ENCODE measurements around the gene GYPB.
"Not testable (repeated sequence)": the region's sequence is repeated elsewhere in the genome, so short reads cannot be mapped to it uniquely, and the experiment has no call there.

Gene GYPB

DNA sequence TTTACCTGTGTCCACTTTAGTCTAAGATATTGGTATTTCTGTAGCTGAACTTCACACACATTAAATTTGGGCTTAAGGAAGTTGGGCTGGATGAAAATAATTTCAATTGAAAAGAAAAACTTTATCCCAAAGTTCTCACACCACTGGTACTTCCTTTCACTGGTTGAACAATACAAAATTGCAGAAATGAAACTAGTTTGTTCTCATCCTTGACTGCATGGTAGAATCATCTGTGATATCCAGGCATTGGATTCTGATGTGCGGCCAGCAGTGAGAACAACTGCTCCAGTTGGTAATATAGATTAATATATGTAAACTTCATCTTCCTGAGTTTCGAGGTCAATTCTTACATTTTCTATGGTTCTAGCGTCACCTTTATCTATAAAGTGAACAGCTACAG, 10.6 kb downstream of the GYPB start:
- DNase-seq, result not testable (repeated sequence)

- not testable (repeated sequence) for DNase-seq
Observed at GRCh38 chr4:144007960-144008359, 11.2 kb downstream of the GYPB start.

GRCh38 chr4:144006200-144006803, 12.9 kb downstream of the GYPB start:
- DNase-seq, result not testable (repeated sequence)

- DNase-seq, result not testable (repeated sequence)
Observed at GRCh38 chr4:144005558-144005953, 13.6 kb downstream of the GYPB start.

DNA sequence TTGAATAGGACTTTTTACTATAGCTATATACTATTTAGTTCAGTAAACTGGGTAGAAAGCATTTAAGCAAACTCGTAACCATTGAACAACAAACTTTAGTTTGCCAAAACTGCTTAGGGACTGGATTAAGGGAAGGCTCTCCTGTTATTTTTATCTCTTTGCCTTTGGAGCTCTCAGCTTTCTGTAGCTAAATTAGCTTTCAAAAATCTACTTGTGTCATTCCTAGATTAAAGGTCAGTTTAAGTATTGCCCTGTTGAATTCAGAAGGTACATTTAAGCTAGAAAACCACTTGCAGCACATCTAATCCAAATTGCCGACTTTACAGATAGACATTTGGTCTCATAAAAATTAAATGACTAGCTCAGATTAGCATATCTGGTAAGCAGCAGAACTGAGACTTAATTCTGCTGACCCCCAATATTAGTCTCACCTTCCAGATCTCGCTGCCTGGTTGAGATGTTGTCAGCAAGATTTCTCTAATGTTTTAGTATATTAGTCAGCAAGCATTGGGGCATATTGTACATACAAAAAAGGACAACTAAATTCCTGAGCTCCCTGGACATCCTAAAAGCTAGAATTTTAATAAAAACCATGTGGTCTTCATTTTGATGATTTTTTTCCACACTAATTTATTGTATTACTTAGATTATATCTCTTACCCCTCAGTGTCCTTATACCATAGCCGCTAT, 14.2 kb downstream of the GYPB start:
- not testable (repeated sequence) for DNase-seq

GRCh38 chr4:144003890-144004265, 15.3 kb downstream of the GYPB start:
- DNase-seq, result not testable (repeated sequence)

- not testable (repeated sequence) for DNase-seq
Observed at GRCh38 chr4:144003205-144003889, 15.8 kb downstream of the GYPB start.

DNA sequence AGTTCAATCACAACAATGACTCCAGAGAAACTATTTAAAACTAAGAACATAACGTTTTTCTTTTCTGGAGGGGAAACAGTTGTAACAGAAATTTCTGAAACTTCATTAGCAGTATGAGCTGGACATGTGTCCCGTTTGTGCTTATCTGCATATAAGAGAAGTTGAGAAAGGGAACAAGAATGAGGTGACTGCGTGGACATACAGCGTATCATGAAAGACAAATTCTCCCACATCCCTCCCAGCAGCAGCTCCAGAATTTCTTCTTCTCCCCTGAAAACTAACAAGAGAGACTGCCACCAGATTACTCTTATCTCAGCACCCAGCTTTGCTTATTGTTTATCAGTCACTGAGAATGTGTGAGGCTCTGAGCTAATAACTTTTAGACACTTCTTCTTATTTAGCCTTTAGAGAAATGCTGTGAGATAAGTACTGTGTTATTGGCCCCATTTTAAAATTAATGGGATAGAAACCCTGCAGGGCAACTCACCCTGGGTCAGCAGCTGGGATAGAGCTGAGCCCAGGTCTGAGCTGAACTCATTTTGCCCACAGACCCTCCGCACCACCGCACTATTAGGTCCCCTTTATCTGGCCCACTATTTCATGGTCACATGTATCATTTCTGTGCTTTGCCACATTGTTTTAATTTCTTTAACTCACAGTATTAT, 18.7 kb downstream of the GYPB start:
- not testable (repeated sequence) for DNase-seq

- DNase-seq, result not testable (repeated sequence)
Observed at GRCh38 chr4:143996193-143996592, 23.0 kb downstream of the GYPB start.

- not testable (repeated sequence) for DNase-seq
Observed at GRCh38 chr4:143991761-143992160, 27.4 kb downstream of the GYPB start.

GRCh38 chr4:143990717-143991116, 28.5 kb downstream of the GYPB start:
- not testable (repeated sequence) for DNase-seq

- DNase-seq, result no peak
Observed at GRCh38 chr4:143986180-143986579, 33.0 kb downstream of the GYPB start.

DNA sequence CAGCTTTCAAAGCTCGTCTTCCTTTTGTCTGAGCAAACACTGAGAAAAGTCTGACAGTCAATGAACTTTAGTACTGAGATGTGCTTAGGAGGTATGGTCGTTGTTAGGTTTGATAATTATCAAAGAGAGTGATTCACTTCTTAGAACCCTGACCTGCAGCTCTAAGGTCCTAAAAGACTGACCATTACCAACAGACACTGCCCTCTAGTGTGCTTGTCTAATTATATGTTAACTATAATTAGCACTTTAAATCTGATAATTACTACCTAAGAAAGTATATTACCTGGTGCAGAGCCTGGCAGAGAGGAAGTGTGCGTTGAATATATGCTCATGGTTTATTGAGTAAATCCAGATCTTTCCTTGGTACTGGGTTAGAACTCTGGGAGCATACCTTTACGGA, 38.4 kb downstream of the GYPB start:
- DNase-seq, result not testable (repeated sequence)

GRCh38 chr4:143975527-143975926, 43.7 kb downstream of the GYPB start:
- not testable (repeated sequence) for DNase-seq

DNA sequence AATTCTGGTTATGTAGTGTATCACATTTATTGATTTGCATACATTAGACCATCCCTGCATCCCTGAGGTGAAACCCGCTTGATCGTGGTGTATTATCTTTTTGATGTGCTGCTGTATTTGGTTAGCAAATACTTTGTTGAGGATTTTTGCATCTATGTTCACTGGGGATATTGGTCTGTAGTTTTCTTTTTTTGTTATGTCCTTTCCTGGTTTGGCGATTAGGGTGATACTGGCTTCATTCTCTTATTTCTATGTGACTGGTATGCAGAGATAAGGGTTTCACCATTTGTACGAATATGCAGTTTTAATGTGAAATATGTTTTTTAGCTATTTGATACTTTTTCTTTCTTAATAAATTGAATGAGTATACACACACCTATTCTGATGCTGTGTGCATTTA, 45.2 kb downstream of the GYPB start:
- not testable (repeated sequence) for DNase-seq

- no peak for DNase-seq
Observed at GRCh38 chr4:143961075-143961474, 58.1 kb downstream of the GYPB start.

- DNase-seq, result not testable (repeated sequence)
Observed at GRCh38 chr4:143955306-143955705, 63.9 kb downstream of the GYPB start.

DNA sequence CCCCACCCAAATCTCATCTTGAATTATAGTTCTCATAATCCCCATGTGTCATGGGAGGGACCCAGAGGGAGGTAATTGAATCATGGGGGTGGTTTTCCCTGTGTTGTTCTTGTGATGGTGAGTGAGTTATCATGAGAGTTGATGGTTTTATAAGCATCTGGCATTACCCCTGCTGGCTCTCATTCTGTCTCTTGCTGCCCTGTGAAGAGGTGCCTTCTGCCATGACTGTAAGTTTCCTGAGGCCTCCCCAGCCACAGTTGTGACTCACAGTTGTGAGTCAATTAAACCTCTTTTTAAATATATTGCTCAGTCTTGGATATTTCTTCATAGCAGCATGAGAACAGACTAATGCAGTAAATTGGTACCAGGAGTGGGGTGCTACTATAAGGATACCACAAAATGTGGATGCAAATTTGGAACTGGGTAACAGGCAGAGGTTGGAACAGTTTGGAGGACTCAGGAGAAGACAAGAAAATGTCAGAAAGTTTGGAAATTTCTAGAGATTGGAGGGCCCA, 67.7 kb downstream of the GYPB start:
- DNase-seq, result not testable (repeated sequence)

DNA sequence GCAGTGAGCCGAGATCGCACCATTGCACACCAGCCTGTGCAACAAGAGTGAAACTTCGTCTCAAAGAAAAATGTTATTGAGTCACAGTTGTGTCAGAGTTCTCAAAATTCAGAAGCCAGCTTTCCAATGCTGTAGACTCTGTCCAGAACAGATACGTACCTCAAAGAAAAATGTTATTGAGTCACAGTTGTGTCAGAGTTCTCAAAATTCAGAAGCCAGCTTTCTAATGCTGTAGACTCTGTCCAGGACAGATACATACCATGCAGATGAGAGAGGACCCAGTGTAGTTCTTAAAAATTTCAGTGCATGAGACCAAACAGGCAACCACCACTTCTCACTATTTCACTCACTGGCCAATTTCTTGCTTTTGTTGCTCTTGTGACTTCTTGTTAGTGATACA, 68.2 kb downstream of the GYPB start:
- not testable (repeated sequence) for DNase-seq

DNA sequence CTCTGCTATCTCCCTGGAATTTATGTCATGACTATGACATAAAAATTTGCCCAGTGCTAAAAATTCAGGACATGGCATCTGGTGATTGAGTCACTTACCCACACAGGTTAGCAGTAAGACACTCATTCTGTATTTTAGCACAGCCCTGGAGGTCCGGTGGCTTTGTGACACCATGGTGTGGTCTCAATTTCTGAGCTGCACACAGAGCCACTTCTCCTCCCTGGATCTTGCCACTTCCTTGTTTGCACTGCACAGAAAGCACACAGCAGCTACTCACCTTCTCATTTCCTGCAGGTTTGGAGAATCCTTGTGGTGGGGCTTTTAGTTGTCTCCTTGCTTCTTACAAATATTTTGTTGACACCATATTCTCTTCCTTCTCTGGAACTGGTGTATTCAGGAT, 69.0 kb downstream of the GYPB start:
- not testable (repeated sequence) for DNase-seq

DNA sequence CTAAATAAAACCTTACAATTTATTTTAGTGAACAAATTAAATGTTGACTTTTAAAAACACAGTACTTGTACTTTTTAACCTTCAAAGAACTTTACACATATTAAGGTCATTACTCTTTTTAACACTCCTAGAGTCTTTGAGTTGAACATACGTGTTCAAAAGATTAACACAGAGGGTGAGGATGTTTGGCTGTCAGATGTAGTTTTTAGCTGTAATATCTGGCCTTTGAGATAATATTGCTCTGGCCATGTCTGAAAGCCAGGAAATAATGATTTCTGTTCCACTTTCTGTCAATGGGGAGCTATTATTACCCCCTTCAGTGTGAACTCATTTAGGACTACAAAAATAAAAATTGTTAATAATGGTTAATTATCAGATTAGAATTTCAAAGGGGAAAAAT, 71.7 kb downstream of the GYPB start:
- DNase-seq, result not testable (repeated sequence)

Data from inflammatory macrophage (primary cell).